Stimulated activated CD8-positive, alpha-beta memory T cell treated with anti-CD3 and anti-CD28 coated beads, Interleukin-7, amount 100 ng/mL, for 4 hours (primary cell): Measurements from ENCODE around the gene ZEB2.

ENCODE experiments used
- DNase-seq, 2 donors: peaks; one replicate each; pipeline ENCODE4 v3.0.0-alpha.2; 2020; ENCODE audit warnings: low read depth in 2 of 2

ZEB2 gene

DNA sequence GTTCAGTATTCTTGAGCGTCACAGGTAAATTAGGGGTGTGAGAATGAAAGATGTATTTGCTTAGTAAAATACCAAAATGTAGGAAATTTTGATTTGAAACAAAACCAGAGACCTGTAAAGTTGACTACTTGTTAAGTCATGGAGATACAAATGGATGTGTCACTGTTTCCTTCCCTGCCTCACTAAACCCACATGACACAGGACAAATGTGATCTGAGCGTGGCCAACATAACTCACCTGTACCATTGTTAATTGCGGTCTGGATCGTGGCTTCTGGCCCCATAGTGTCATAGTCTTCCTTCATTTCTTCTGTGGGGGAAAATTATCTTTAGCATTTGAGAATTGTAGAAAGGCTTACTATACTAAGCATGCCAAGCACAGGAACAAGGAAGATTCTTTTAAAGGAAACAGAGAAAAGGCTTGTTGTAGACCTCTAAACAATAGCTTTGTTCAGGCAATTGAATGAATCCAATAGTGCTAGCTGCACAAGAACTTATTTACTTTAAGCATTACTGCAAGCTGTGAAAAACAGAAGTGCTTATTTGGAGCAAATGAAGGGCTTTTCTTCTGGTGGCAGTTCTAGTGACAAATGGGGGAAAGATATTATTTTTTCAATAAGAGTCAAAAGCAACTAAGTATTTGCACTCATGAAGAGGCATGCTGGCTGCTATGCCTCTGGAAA lies 95.2 kb downstream of the ZEB2 start:
- DNase-seq, result no peak

- no peak for DNase-seq
Observed at GRCh38 chr2:144421606-144422510, 98.1 kb downstream of the ZEB2 start.

GRCh38 chr2:144419218-144419617 lies 100.7 kb downstream of the ZEB2 start:
- no peak for DNase-seq

- DNase-seq, result no peak
Observed at GRCh38 chr2:144415386-144415785, 104.5 kb downstream of the ZEB2 start.

DNA sequence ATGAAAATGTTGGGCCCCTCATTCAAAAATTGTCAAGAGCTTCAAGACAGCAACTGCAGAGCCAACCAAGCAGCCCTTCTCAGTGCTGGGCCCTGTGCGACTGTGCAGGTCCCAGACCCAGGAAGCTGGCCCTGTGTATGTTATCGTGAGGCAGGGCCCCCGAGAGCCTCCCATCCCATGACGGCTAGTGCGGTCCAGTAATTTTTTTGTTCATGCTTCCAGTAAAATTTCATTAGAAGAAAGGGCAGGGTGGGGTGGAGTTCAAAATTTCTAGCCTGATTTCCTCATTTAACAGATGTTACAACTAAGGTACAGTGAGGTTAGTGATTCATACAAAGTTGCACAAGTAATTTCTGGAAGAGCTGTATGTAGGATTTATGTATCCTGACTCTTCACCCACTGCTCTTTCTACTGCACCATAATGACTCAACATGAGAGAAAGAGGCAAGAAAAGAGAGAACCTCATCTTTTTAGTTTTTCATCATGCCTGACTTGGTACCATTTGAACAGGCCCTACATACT lies 105.5 kb downstream of the ZEB2 start:
- DNase-seq, result no peak

DNA sequence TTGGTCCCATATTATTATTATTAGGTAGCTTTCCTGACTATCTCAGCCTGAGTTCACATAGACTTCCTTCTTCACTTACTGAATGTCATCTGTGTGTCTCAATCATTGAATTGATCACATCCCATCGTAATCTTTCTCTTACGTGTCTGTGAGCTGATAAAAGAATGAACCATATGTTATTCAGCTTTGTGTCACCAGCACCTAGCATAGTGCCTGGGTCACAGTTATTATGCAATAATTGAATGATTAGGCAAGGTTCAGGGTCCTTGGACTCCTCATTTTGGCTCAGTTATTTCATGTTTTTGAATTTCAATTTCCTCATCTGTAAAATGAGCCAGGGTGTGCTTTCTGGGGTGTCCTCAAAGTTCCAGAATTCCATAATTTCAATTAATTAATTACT lies 107.2 kb downstream of the ZEB2 start:
- no peak for DNase-seq

- no peak for DNase-seq
Observed at GRCh38 chr2:144411473-144411872, 108.4 kb downstream of the ZEB2 start.

DNA sequence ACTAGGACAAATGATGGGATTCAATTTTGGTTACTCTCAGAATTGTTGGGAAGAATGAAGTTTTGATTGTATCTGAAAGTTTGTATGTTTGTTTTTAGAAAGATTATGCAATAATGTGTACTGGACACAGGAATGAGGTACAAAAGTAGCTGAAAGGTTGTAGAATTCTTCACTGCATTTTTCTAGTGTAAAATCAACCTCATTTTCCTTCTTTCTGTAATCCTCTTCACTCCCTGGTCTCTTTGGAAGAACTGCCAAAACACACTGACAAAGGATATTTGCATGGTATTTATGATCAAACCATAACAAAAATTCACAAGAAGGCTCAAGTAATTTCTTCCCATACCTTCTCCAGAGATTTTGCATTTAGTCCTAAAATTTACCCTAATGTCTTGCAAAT lies 110.7 kb downstream of the ZEB2 start:
- DNase-seq, result no peak

GRCh38 chr2:144407262-144407661 lies 112.7 kb downstream of the ZEB2 start:
- DNase-seq, result no peak

DNA sequence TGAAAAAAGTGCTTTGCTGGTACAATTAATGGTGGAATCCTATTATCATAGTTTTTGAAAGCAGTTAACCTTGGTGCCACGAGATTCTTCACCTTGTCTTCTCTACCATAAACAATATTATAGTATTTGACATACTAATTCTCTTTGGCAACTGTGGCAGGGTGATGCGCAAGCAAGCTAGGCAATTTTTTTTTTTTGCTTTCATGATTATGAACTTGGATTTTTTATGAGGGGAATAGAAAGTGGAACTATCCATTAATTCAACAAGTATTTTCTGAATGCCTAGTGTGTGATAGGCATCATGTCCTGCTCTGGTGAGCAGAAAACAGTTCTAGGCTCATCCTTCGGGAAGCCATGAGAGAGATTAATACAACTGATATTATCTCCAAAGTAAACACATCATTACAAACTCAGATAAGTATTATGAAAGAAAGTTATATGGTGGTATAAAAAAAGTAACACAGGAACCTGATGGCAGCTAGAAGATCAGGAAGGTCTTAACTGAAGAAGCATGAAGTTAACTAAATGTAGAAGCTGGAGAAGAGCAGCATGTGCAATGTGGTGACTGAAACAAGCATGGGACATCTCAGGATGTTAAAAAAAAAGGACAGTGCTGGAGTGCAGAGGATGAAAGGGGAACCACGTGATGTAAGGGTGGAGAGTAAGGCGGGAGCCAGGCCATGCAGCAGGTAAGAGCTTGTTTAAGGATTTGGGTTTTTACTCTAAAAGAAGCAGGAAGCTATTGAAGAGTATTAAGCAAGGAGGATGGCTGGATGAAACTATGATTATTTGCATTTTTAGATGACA lies 113.7 kb downstream of the ZEB2 start:
- no peak for DNase-seq

DNA sequence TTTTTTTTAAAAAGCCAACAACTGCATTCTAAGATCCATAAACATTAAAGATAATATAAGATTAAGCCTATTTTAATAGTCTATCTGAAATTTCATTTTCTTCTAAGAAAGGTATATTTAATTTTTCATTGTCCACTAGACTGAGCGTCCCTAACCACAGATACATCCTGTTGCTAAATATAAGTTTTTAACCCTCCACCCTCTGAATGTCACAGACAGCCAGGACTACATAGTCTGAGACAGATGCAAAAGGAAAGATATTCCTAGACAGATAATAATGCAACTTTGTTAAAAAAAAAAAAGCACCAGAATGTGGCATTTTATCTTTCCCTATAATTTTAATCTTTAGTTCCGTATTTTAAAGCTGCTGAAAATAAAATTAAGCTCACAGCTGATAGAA lies 114.6 kb downstream of the ZEB2 start:
- DNase-seq, result no peak

- DNase-seq, result no peak
Observed at GRCh38 chr2:144404586-144405314, 115.2 kb downstream of the ZEB2 start.

DNA sequence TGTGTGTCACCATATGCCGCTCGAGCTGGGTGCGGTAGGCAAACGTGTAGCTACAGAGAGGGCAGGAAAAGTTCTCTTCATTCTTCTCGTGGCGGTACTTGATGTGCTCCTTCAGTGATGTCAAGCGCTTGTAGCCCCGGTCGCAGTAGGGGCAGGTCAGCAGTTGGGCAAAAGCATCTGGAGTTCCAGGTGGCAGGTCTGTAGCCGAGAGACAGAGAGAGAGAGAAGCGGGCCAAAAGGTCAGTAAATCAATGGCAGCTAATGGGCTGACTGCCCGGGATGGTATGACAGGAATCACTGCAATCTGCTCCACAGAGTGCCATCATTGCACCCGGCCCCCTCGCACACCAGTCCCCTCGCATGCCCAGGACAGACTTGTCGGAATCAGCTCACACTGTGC lies 116.0 kb downstream of the ZEB2 start:
- DNase-seq, result no peak

GRCh38 chr2:144402251-144402650 lies 117.7 kb downstream of the ZEB2 start:
- DNase-seq, result no peak

GRCh38 chr2:144401036-144401435 lies 118.9 kb downstream of the ZEB2 start:
- no peak for DNase-seq

DNA sequence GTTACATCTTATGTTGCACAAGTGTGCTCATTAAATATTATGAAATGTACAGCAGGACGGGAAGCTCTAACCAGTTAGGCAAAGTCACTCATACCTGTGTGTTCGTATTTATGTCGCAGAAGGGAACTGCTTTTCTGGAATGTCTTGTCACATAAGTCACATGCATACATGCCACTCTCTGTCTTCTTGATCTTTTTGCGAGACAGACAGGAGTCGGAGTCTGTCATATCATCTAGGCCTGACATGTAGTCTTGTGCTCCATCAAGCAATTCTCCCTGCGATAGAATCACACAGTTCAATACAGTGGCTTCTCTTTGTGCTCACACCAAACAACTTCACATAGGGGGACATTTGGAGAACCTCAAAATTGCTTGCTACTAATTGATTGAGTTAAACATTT lies 123.6 kb downstream of the ZEB2 start:
- no peak for DNase-seq

- no peak for DNase-seq
Observed at GRCh38 chr2:144390424-144391020, 129.4 kb downstream of the ZEB2 start.

- no peak for DNase-seq
Observed at GRCh38 chr2:144389930-144390311, 130.0 kb downstream of the ZEB2 start.

GRCh38 chr2:144389151-144389929 lies 130.6 kb downstream of the ZEB2 start:
- DNase-seq, result no peak

- DNase-seq, result no peak
Observed at GRCh38 chr2:144385381-144385780, 134.5 kb downstream of the ZEB2 start.
